Measurements from ENCODE around the gene C12orf43. TPM values are rescaled to one million over a fixed set of nuclear protein-coding genes. Genes with fewer than 3 reads are reported as not detected.

The C12orf43 gene
- total RNA-seq, 2 donors from 2014 or later = 12.3 to 12.7 TPM

DNA sequence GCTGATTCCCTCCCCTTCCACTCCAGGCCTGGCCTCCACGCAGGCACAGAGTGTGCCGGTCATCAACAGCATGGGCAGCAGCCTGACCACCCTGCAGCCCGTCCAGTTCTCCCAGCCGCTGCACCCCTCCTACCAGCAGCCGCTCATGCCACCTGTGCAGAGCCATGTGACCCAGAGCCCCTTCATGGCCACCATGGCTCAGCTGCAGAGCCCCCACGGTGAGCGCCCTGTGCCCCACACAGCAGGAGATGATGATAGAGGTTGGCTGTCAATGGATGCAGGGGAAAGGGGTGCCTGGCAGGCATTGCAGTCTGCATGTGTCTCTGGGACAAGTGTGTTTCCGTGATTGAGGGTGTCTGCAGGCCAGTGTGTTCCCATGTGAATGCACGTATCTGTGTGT lies 18.8 kb downstream of the C12orf43 start:
- H3K9me3 ChIP-seq = no peaks in the 10 kb centered on the region
- H3K4me1 ChIP-seq (ENCODE audit: control insufficient read depth in 1 of 2, low read depth in 2 of 2) = peaks cover 5 to 9% of the 10 kb centered on the region in 2 donors
- no peak overlapping the region for H3K27ac ChIP-seq
- H3K4me3 ChIP-seq = no peak overlapping the region
- ATAC-seq (ENCODE audit: insufficient number of reproducible peaks, low FRiP score, low read depth) (no peak), DNase-seq (ENCODE audit: low spot score) (no peak)
- TF ChIP-seq, protein P1, sequence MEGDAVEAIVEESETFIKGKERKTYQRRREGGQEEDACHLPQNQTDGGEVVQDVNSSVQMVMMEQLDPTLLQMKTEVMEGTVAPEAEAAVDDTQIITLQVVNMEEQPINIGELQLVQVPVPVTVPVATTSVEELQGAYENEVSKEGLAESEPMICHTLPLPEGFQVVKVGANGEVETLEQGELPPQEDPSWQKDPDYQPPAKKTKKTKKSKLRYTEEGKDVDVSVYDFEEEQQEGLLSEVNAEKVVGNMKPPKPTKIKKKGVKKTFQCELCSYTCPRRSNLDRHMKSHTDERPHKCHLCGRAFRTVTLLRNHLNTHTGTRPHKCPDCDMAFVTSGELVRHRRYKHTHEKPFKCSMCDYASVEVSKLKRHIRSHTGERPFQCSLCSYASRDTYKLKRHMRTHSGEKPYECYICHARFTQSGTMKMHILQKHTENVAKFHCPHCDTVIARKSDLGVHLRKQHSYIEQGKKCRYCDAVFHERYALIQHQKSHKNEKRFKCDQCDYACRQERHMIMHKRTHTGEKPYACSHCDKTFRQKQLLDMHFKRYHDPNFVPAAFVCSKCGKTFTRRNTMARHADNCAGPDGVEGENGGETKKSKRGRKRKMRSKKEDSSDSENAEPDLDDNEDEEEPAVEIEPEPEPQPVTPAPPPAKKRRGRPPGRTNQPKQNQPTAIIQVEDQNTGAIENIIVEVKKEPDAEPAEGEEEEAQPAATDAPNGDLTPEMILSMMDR (IDR thresholded peaks at IDR 0.05) = no peak
- H3K36me3 ChIP-seq = no peaks in the 10 kb centered on the region
- H3K27me3 ChIP-seq (replicated peaks; ENCODE audit: insufficient read depth) = no peaks in the 10 kb centered on the region

DNA sequence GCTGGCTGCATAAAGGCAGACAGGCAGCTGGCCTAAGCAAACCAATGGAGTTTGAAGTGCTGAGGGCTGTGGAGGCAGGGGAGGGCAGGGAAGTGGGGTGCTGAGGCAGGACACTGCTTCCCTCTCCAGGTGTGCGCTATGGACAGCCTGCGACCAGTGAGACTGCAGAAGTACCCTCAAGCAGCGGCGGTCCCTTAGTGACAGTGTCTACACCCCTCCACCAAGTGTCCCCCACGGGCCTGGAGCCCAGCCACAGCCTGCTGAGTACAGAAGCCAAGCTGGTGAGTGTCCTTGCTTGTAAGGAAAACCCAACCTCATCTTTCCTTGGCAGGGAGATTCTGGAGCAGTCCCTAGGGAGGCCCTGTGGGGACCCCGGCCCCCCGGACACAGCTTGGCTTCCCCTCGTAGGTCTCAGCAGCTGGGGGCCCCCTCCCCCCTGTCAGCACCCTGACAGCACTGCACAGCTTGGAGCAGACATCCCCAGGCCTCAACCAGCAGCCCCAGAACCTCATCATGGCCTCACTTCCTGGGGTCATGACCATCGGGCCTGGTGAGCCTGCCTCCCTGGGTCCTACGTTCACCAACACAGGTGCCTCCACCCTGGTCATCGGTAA lies 20.0 kb downstream of the C12orf43 start:
- Histone ChIP-seq H3K9me3 (no peaks in the 10 kb centered on the region), H3K27me3 (replicated peaks; ENCODE audit: insufficient read depth) (no peaks in the 10 kb centered on the region), H3K27ac (no peak overlapping the region), H3K4me3 (no peak overlapping the region), H3K4me1 (ENCODE audit: control insufficient read depth in 1 of 2, low read depth in 2 of 2) (peaks cover 5 to 9% of the 10 kb centered on the region in 2 donors), H3K36me3 (no peaks in the 10 kb centered on the region)
- ATAC-seq (ENCODE audit: insufficient number of reproducible peaks, low FRiP score, low read depth) (no peak), DNase-seq (ENCODE audit: low spot score) (no peak)
- TF ChIP-seq, protein P1 (IDR thresholded peaks at IDR 0.05) = no peak

DNA sequence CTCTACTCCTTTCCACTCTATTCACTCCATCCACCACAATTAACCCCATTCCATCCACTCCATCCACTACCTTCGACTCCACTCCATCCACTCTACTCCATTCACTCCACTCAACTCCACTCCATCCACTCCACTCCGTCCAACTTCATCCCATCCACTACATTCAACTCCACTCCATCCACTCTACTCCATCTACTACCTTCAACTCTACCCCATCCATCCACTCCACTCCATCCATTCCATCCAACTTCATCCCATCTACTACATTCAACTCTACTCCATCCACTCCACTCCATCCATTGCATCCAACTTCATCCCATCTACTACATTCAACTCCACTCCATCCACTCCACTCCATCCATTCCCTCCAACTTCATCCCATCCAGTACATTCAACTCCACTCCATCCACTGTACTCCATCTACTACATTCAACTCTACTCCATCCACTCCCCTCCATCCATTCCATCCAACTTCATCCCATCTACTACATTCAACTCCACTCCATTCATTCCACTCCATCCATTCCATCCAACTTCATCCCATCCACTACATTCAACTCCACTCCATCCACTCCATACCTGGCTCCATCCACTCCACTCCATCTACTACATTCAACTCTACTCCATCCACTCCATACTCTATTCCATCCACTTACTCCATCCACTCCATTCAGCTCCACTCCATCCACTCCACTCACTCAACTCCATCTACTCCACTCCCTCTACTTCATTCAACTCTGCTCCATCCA lies 21.5 kb downstream of the C12orf43 start:
- DNase-seq (ENCODE audit: low spot score) (no peak), ATAC-seq (ENCODE audit: insufficient number of reproducible peaks, low FRiP score, low read depth) (no peak)
- Histone ChIP-seq H3K9me3 (no peaks in the 10 kb centered on the region), H3K27me3 (replicated peaks; ENCODE audit: insufficient read depth) (no peaks in the 10 kb centered on the region), H3K27ac (no peak overlapping the region), H3K36me3 (no peaks in the 10 kb centered on the region), H3K4me1 (ENCODE audit: control insufficient read depth in 1 of 2, low read depth in 2 of 2) (peaks cover 5 to 7% of the 10 kb centered on the region in 2 donors), H3K4me3 (no peak overlapping the region)
- TF ChIP-seq, protein P1 (IDR thresholded peaks at IDR 0.05) = no peak

DNA sequence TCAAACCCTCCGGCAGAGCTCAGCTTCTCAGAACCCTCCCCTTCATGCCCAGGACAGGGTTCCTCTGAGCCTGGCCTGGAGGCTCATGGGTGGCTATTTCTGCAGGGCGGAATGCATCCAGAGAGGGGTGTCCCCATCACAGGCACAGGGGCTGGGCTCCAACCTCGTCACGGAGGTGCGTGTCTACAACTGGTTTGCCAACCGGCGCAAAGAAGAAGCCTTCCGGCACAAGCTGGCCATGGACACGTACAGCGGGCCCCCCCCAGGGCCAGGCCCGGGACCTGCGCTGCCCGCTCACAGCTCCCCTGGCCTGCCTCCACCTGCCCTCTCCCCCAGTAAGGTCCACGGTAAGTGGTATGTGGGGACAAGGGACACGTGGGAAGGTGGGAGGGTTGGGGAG lies 22.2 kb downstream of the C12orf43 start:
- no peaks in the 10 kb centered on the region for H3K36me3 ChIP-seq
- H3K4me3 ChIP-seq = no peak overlapping the region
- no peaks in the 10 kb centered on the region for H3K9me3 ChIP-seq
- H3K27me3 ChIP-seq (replicated peaks; ENCODE audit: insufficient read depth) = no peaks in the 10 kb centered on the region
- DNase-seq (ENCODE audit: low spot score) = no peak
- no peak for ATAC-seq (ENCODE audit: insufficient number of reproducible peaks, low FRiP score, low read depth)
- peaks cover 0 to under 1% of the 10 kb centered on the region in 2 donors for H3K4me1 ChIP-seq (ENCODE audit: control insufficient read depth in 1 of 2, low read depth in 2 of 2)
- TF ChIP-seq, protein P1 (IDR thresholded peaks at IDR 0.05) = no peak
- H3K27ac ChIP-seq = no peak overlapping the region

DNA sequence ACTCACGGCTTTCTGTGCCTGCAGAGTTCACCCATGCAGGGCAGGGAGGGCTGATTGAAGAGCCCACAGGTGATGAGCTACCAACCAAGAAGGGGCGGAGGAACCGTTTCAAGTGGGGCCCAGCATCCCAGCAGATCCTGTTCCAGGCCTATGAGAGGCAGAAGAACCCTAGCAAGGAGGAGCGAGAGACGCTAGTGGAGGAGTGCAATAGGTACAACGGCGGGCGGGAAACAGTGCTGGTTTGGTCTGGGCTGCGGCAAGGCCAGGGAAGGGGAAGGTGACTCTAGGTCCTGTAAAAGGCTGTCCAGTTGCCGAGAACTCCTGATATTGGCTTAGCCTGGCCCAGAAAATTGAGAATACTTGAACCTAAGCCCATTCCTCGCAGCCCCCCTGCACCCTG lies 22.8 kb downstream of the C12orf43 start:
- TF ChIP-seq, protein P1 (IDR thresholded peaks at IDR 0.05) = no peak
- Histone ChIP-seq H3K27me3 (replicated peaks; ENCODE audit: insufficient read depth) (no peaks in the 10 kb centered on the region), H3K4me3 (no peak overlapping the region), H3K4me1 (ENCODE audit: control insufficient read depth in 1 of 2, low read depth in 2 of 2) (no peaks in the 10 kb centered on the region), H3K36me3 (no peaks in the 10 kb centered on the region), H3K9me3 (no peaks in the 10 kb centered on the region), H3K27ac (no peak overlapping the region)
- ATAC-seq (ENCODE audit: insufficient number of reproducible peaks, low FRiP score, low read depth) (no peak), DNase-seq (ENCODE audit: low spot score) (no peak)

Measured in thoracic aorta (tissue), 2 donors.